Activated CD8-positive, alpha-beta memory T cell treated with anti-CD3 and anti-CD28 coated beads for 1 hour (primary cell): ENCODE measurements around the gene G3BP2.
"Not testable (repeated sequence)": the region's sequence is repeated elsewhere in the genome, so short reads cannot be mapped to it uniquely, and the experiment has no call there.

ENCODE experiments used
- DNase-seq, 2 donors: peaks; one replicate each; pipeline ENCODE4 v3.0.0-alpha.2; 2020; ENCODE audit warnings: low read depth in 1 of 2; ENCODE audit errors: extremely low read depth in 1 of 2

G3BP2 gene

GRCh38 chr4:75685546-75686189, 12.5 kb upstream of the G3BP2 start:
- no peak for DNase-seq

- no peak for DNase-seq
Observed at GRCh38 chr4:75683482-75684155, 10.4 kb upstream of the G3BP2 start.

- no peak for DNase-seq
Observed at GRCh38 chr4:75679876-75680575, 6.8 kb upstream of the G3BP2 start.

GRCh38 chr4:75678965-75679364, 5.8 kb upstream of the G3BP2 start:
- no peak for DNase-seq

- no peak for DNase-seq
Observed at GRCh38 chr4:75678473-75678872, 5.3 kb upstream of the G3BP2 start.

- no peak for DNase-seq
Observed at GRCh38 chr4:75675004-75675531, 1.9 kb upstream of the G3BP2 start.

GRCh38 chr4:75673959-75674328, 733 bp upstream of the G3BP2 start:
- no peak for DNase-seq

GRCh38 chr4:75672461-75673026, 667 bp downstream of the G3BP2 start:
- DNase-seq: peak; percentile 34 to 71

GRCh38 chr4:75671802-75672421, 1.3 kb downstream of the G3BP2 start:
- no peak for DNase-seq

- DNase-seq: no peak
Observed at GRCh38 chr4:75668596-75668995, 4.6 kb downstream of the G3BP2 start.

GRCh38 chr4:75667636-75668035, 5.6 kb downstream of the G3BP2 start:
- not testable (repeated sequence) for DNase-seq

GRCh38 chr4:75666299-75666698, 6.9 kb downstream of the G3BP2 start:
- no peak for DNase-seq

GRCh38 chr4:75664604-75665003, 8.6 kb downstream of the G3BP2 start:
- DNase-seq: not testable (repeated sequence)

- DNase-seq: no peak
Observed at GRCh38 chr4:75662626-75663025, 10.6 kb downstream of the G3BP2 start.

- DNase-seq: no peak
Observed at GRCh38 chr4:75660491-75660890, 12.7 kb downstream of the G3BP2 start.

GRCh38 chr4:75659512-75660031, 13.6 kb downstream of the G3BP2 start:
- no peak for DNase-seq

GRCh38 chr4:75658876-75659275, 14.3 kb downstream of the G3BP2 start:
- DNase-seq: no peak

GRCh38 chr4:75655562-75655961, 17.6 kb downstream of the G3BP2 start:
- no peak for DNase-seq

GRCh38 chr4:75654905-75655304, 18.3 kb downstream of the G3BP2 start:
- no peak for DNase-seq

GRCh38 chr4:75653845-75654503, 19.2 kb downstream of the G3BP2 start:
- DNase-seq: no peak
